Activated B cell treated with CpG ODN at 0.5 μM for 24 hours (primary cell): ENCODE measurements around the gene INSM1. TPM values are rescaled to one million over a fixed set of nuclear protein-coding genes. Genes with fewer than 3 reads are reported as not detected.
"Not testable (repeated sequence)": the region's sequence is repeated elsewhere in the genome, so short reads cannot be mapped to it uniquely, and the experiment has no call there.

Source experiments
- ATAC-seq: fragments of 200-7000 bp; cut with Tn5 transposase; one replicate; pipeline ENCODE4 v1.10.0; 2021; ENCODE audit warnings: low read depth, mild to moderate bottlenecking, moderate library complexity
- CTCF ChIA-PET: fragments of 350-600 bp; sonication (Branson Sonifier 250); formaldehyde crosslinking; loops from one replicate; lab custom pipeline; 2021; ENCODE audit warnings: antibody characterized with exemption; lab: Charles Lee
- POLR2A ChIA-PET: fragments of 350-600 bp; sonication (Branson Sonifier 250); formaldehyde crosslinking; loops from one replicate; lab custom pipeline; 2021; ENCODE audit warnings: antibody characterized with exemption; lab: Charles Lee
- DNase-seq: peaks from one replicate; pipeline ENCODE4 v3.0.0; 2022
- H3K27ac Mint-ChIP-seq: one replicate; pipeline ENCODE4 v1.8.0; 2020; ENCODE audit warnings: mixed read lengths
- H3K27me3 Mint-ChIP-seq: one replicate; pipeline ENCODE4 v1.8.0; 2021; ENCODE audit warnings: mixed read lengths
- H3K36me3 Mint-ChIP-seq: one replicate; pipeline ENCODE4 v1.8.0; 2021; ENCODE audit warnings: low read depth, mixed read lengths
- H3K4me1 Mint-ChIP-seq: one replicate; pipeline ENCODE4 v1.8.0; 2021; ENCODE audit warnings: mixed read lengths
- H3K4me3 Mint-ChIP-seq: one replicate; pipeline ENCODE4 v1.8.0; 2020; ENCODE audit warnings: mild to moderate bottlenecking, mixed read lengths
- H3K9me3 Mint-ChIP-seq: one replicate; pipeline ENCODE4 v1.8.0; 2020; ENCODE audit warnings: mixed read lengths
- CTCF ChIP-seq: fragments of 200-600 bp; IDR thresholded peaks from one replicate; pipeline ENCODE4 v1.8.0; 2022; ENCODE audit warnings: antibody characterized with exemption, mild to moderate bottlenecking
- intact Hi-C: fragments of 100-400 bp; cut with micrococcal nuclease; formaldehyde crosslinking; loops from one replicate; pipeline ENCODE4 v1.15.1; 2024
- total RNA-seq: library from RNA; stranded (reverse); gene quantifications from 2 replicates; pipeline ENCODE4 v1.2.3, GENCODE V29; 2022

Gene INSM1
- total RNA-seq, 1 donor from 2014 or later, result not detected

- H3K4me3 Mint-ChIP-seq, result no peak overlapping the region
- peaks cover 2% of the 10 kb centered on the region for H3K9me3 Mint-ChIP-seq
- intact Hi-C loops, result no loop called here
- no peak for TF ChIP-seq CTCF
- H3K4me1 Mint-ChIP-seq, result no peaks in the 10 kb centered on the region
- ChIA-PET CTCF (no interaction called here), POLR2A (no interaction called here)
- DNase-seq, result no peak
- H3K36me3 Mint-ChIP-seq, result no peaks in the 10 kb centered on the region
- H3K27ac Mint-ChIP-seq, result no peak overlapping the region
- H3K27me3 Mint-ChIP-seq, result peaks cover 7% of the 10 kb centered on the region
- no peak for ATAC-seq
These were observed 25.8 kb upstream of the INSM1 start for GRCh38 chr20:20342066-20342465.

GRCh38 chr20:20343932-20344331 lies 24.0 kb upstream of the INSM1 start:
- ChIA-PET POLR2A (no interaction called here), CTCF (no interaction called here)
- no peak for DNase-seq
- H3K4me1 Mint-ChIP-seq, result no peaks in the 10 kb centered on the region
- no peak overlapping the region for H3K27ac Mint-ChIP-seq
- ATAC-seq, result no peak
- peaks cover 8% of the 10 kb centered on the region for H3K9me3 Mint-ChIP-seq
- intact Hi-C loops, result no loop called here
- no peak overlapping the region for H3K4me3 Mint-ChIP-seq
- H3K27me3 Mint-ChIP-seq, result peaks cover 11% of the 10 kb centered on the region
- H3K36me3 Mint-ChIP-seq, result no peaks in the 10 kb centered on the region
- TF ChIP-seq CTCF, result no peak

GRCh38 chr20:20344476-20344875 lies 23.4 kb upstream of the INSM1 start:
- Mint-ChIP-seq H3K9me3 (peaks cover 8% of the 10 kb centered on the region), H3K27me3 (peaks cover 14% of the 10 kb centered on the region), H3K4me3 (no peak overlapping the region), H3K27ac (no peak overlapping the region), H3K36me3 (no peaks in the 10 kb centered on the region), H3K4me1 (no peaks in the 10 kb centered on the region)
- intact Hi-C loops, result no loop called here
- ATAC-seq (no peak), DNase-seq (no peak)
- CTCF ChIA-PET, result no interaction called here
- TF ChIP-seq CTCF, result no peak
- POLR2A ChIA-PET, result no interaction called here

GRCh38 chr20:20353576-20353975 lies 14.3 kb upstream of the INSM1 start:
- no peak overlapping the region for H3K4me3 Mint-ChIP-seq
- DNase-seq (no peak), ATAC-seq (no peak)
- peaks cover 10% of the 10 kb centered on the region for H3K27me3 Mint-ChIP-seq
- no peak for TF ChIP-seq CTCF
- H3K36me3 Mint-ChIP-seq, result no peaks in the 10 kb centered on the region
- CTCF ChIA-PET, result no interaction called here
- H3K9me3 Mint-ChIP-seq, result no peaks in the 10 kb centered on the region
- no peaks in the 10 kb centered on the region for H3K4me1 Mint-ChIP-seq
- POLR2A ChIA-PET, result no interaction called here
- intact Hi-C loops, result no loop called here
- H3K27ac Mint-ChIP-seq, result no peak overlapping the region

GRCh38 chr20:20355503-20355902 lies 12.4 kb upstream of the INSM1 start:
- peaks cover 10% of the 10 kb centered on the region for H3K27me3 Mint-ChIP-seq
- H3K27ac Mint-ChIP-seq, H3K36me3 Mint-ChIP-seq: not testable (repeated sequence)

GRCh38 chr20:20358801-20359200 lies 9.1 kb upstream of the INSM1 start:
- intact Hi-C loops, result no loop called here
- peaks cover 32% of the 10 kb centered on the region for H3K27me3 Mint-ChIP-seq
- POLR2A ChIA-PET, result no interaction called here
- ATAC-seq (no peak), DNase-seq (no peak)
- no peaks in the 10 kb centered on the region for H3K9me3 Mint-ChIP-seq
- H3K36me3 Mint-ChIP-seq, result no peaks in the 10 kb centered on the region
- peaks cover 23% of the 10 kb centered on the region for H3K4me1 Mint-ChIP-seq
- no peak for TF ChIP-seq CTCF
- CTCF ChIA-PET, result interaction anchor here (1.0 to 2.3 kb wide), 7 partner anchors 18 to 273 kb away, joined by 3 to 6 read pairs (median 3); no protein-coding TSS in a partner anchor
- no peak overlapping the region for H3K4me3 Mint-ChIP-seq
- no peak overlapping the region for H3K27ac Mint-ChIP-seq

More at GRCh38 chr20:20355503-20355902, 12.4 kb upstream of the INSM1 start:
- ATAC-seq, H3K4me3 Mint-ChIP-seq, POLR2A ChIA-PET, H3K4me1 Mint-ChIP-seq, CTCF ChIA-PET, H3K9me3 Mint-ChIP-seq, intact Hi-C loops, DNase-seq: not testable (repeated sequence)
